ENCODE results near the gene CCDC63.

DNA sequence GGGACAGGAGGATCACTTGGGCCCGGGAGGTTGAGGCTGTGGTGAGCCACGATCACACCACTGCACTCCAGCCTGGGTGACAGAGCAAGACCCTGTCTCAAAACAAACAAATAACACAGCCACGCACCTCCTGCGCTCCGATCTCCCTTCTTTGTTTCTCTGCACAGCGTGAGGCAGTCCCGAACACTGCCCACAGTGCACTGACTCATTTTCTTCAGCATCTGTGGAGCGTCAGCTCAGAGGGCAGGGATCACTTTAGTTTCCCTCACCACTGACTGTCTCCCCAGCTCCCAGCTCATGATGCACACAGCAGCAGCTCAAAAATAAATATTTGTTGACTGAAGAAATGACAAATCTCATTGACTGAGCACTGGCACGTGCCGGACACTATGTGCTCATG, 74.5 kb downstream of the CCDC63 start:
- no peak for TF ChIP-seq EP300 (IDR thresholded peaks at IDR 0.05; ENCODE audit: borderline replicate concordance)
- no peak for TF ChIP-seq CREB1 (IDR thresholded peaks at IDR 0.05; ENCODE audit: low read depth)
- TF ChIP-seq RAD21 (IDR thresholded peaks at IDR 0.05; ENCODE audit: low read depth): no peak
- no peak for TF ChIP-seq TAF1 (IDR thresholded peaks at IDR 0.05; ENCODE audit: low read depth)
- TF ChIP-seq, protein P1, sequence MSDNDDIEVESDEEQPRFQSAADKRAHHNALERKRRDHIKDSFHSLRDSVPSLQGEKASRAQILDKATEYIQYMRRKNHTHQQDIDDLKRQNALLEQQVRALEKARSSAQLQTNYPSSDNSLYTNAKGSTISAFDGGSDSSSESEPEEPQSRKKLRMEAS (IDR thresholded peaks at IDR 0.05): no peak
- TF ChIP-seq TEAD4 (IDR thresholded peaks at IDR 0.05): no peak
- TF ChIP-seq, protein P2, sequence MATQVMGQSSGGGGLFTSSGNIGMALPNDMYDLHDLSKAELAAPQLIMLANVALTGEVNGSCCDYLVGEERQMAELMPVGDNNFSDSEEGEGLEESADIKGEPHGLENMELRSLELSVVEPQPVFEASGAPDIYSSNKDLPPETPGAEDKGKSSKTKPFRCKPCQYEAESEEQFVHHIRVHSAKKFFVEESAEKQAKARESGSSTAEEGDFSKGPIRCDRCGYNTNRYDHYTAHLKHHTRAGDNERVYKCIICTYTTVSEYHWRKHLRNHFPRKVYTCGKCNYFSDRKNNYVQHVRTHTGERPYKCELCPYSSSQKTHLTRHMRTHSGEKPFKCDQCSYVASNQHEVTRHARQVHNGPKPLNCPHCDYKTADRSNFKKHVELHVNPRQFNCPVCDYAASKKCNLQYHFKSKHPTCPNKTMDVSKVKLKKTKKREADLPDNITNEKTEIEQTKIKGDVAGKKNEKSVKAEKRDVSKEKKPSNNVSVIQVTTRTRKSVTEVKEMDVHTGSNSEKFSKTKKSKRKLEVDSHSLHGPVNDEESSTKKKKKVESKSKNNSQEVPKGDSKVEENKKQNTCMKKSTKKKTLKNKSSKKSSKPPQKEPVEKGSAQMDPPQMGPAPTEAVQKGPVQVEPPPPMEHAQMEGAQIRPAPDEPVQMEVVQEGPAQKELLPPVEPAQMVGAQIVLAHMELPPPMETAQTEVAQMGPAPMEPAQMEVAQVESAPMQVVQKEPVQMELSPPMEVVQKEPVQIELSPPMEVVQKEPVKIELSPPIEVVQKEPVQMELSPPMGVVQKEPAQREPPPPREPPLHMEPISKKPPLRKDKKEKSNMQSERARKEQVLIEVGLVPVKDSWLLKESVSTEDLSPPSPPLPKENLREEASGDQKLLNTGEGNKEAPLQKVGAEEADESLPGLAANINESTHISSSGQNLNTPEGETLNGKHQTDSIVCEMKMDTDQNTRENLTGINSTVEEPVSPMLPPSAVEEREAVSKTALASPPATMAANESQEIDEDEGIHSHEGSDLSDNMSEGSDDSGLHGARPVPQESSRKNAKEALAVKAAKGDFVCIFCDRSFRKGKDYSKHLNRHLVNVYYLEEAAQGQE (IDR thresholded peaks at IDR 0.05; ENCODE audit: low read depth): no peak
- no peak for TF ChIP-seq YY1 (IDR thresholded peaks at IDR 0.05; ENCODE audit: low read depth)
- no peak for TF ChIP-seq TCF12 (IDR thresholded peaks at IDR 0.05; ENCODE audit: low read depth)
- no peak for TF ChIP-seq EGR1 (IDR thresholded peaks at IDR 0.05)

All from Ishikawa (cell line).